Fibroblast of peridontal ligament (primary cell): ENCODE measurements around the gene FCER1G.
"Not testable (repeated sequence)": the region's sequence is repeated elsewhere in the genome, so short reads cannot be mapped to it uniquely, and the experiment has no call there.

Experiments used
- DNase-seq: peaks from one replicate; pipeline ENCODE4 v3.0.0-alpha.2; 2010; ENCODE audit errors: extremely low read depth

FCER1G gene

DNA sequence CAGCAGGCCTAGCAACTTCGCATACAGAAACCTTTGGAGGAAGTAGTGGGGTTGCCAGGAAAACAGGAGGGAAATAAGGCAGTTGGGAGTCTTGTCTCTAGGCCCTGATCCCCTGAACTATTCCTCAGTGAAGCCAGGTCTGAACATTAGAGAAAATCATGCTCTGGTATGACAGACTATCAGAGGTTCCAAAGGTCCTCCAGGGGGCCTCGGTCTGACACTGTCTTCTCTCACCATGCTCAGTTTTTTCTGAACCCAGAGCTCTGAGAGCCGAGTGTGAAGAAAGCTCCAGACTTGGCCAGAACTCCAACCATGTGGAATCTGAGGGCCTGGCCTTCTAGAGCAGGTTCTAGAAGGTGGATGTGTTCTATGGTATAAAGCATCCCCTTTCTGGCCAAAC, 14.8 kb downstream of the FCER1G start:
- no peak for DNase-seq

DNA sequence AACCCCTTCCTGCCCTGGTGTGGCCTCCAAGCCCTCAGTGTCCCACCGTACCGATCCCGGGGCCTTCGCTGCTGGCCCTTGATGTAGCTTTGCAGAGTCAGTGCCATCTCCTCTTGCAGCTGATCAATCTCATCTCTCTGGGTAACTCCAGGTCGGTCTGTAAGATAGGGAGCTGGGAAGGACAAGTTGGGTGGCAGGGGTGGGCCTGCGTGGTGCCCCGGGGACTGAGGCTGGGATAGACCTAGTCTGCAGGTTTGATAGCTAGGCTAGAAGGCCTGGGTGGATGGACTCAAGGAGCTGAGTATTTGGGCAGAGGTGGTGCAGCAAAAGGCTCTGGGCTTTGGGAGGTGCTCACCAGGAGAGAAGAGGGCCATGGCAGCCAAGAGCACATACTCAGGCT, 15.7 kb downstream of the FCER1G start:
- no peak for DNase-seq

DNA sequence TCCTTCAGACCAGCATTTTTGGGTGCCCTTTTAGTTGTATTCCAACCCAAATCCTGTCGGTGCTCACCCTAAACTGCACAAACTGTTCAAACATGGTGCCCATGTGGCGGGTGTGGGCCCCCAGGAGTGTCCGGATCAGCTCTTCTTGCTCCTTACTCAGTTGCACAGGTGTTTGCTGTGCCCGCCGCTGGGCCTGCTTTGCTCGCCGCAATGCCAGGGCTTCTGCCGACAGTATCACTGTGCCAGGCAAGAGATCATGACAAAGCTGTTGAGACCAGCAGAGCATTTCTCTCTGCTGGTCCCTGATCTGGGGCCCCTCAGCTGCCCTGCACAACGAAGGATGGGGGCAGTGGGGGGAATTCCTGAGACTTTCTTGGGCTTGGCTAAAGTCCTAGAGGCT, 18.0 kb downstream of the FCER1G start:
- DNase-seq, result no peak

DNA sequence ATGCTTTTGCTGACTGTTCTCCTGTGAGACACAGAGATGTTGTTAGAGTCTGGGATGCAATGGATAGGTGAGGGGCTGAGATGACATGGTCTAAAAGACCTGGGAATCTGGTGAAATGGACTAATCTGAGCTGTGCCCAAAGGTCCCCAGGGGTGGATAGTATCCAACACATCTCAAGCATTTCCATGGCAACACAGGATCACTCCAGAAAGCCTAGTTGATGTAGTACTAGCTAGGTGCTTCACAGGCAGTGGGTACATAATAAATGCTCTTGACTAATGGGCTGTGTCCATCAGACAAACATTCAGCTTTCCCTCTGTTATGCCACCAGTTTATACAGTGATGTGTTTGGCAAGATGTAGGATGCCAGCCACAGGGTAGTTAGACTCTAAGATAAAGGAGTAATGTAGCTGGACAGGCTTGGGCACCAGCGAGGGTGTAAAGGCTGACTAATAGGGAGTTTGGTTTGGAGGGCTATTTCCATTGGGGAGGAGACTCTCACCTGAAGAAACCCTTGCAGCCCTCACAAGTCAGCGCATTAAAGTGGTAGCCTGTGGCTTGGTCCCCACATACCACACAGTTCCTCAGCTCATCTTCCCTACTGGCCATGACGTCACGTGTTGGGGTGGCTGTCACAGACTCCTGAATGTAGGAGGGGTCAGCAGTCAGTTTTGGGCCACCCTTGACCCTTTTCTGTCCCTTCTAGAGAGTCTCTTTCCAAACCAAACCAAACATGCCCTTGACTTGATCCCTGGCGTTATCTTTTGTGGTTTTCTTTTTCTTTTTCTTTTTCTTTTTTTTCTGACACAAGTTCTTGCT, 21.1 kb downstream of the FCER1G start:
- DNase-seq, result no peak

DNA sequence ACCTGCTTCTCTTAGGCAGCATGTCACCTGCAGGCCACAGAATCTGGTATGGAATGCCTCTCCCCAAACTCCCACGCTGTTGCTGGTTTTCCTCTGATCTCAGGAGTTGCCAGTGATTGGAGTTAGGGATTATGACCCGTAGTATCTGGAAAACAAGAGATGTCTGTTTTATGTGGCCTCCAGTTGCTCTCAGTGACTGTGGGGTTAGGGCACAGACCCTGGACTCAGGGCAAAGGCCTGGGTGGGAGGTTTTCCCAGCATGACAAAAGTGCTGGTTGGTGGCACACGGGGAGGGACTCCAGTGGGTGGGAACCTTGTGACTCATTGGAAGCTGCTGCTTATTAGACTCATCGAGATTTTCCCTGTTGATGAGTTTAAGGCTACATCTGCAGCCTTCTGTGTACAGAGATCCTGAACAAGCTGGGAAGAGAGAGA, 23.0 kb downstream of the FCER1G start, which contains the start of gene NR1I3:
TSS of gene NR1I3 (minus strand) at position 165 of the 435 bp plus-strand sequence. CDS start 1,638 bp downstream, outside the sequence.
- DNase-seq, result no peak

DNA sequence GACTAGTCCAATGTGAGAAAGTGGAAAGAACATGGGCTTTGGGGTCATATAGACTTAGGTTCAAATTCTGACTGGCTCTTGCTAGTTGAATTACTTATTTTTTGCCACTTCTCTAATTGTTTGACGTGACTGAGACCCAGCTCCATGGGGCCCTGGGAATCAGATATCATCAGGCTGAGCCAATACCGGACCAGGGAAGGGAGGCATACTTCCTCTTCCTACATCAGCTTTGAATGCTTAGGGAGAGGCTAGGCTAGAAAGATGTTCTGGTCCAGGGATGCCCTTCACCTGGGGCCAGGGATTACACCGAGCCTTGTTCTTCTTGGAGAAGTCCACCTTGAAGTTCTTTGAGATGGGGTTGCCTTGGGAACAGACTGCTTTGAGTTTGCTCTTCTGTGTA, 26.6 kb downstream of the FCER1G start:
- no peak for DNase-seq

DNA sequence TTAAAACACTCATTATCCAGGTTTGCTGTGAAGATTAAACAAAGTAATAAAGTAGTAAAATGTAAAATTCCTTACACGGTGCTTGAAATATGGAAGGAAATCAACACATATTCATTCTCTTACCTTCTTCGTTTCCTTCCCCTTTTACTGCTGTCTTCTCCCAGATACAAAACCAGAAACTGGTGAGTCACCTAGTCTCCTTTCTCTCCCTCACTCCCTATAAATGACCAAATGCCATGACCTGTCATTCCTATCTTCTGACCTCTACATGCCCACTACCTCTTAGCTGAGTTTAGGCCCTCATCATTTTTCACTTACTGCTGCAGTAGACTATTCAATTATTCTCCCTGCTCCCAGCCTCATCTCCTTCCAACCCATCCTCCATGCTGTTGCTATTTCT, 27.2 kb downstream of the FCER1G start:
- DNase-seq, result no peak

DNA sequence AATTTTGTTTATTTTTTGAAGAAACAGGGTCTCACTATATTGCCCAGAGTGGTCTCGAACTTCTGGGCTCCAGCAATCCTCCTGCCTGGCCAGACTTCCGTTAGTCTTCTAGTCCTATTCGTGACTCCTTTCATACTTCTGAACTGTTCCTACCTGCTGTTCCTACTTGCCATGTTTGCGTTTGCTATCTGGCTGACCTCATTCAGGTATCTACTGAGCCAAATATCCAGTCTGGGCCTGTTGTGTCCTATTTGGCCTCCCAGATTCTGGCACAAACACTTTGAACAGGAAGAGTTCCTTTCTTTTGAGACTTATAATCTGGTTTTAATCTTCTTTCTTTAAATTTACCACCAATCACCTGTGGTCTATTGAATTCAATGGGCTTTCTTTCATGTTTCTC, 29.8 kb downstream of the FCER1G start:
- DNase-seq, result no peak

DNA sequence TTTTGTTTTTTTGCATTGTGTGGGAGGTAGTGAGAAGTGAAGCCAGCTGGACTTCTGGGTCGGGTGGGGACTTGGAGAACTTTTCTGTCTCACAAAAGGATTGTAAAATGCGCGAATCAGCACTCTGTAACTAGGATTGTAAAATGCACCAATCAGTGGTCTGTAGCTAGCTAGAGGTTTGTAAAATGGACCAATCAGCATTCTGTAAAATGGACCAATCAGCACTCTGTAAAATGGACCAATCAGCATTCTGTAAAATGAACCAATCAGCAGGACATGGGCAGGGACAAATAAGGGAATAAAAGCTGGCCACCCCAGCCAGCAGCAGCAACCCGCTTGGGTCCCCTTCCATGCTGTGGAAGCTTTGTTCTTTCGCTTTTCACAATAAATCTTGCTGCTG, 35.0 kb downstream of the FCER1G start:
- DNase-seq, result not testable (repeated sequence)

DNA sequence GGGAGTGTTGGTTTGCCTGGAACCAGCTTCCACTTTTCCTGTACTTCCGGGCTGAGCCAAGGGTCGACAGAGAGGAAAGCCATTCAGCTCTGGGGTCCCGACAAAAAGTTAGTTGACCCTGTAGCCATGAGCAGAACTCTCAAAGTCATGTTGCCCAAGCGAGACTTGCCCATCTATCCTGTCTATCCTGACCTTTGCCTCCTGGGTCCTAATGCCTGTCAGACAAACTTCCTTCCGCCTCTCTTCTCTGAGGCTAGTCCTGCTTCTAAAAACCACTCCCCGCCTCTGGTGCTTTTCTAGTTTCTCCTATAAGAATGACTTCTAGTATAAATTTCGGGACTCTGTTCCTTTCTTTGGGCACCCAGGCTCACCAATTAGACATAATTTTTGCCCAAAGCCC, 35.7 kb downstream of the FCER1G start:
- no peak for DNase-seq

DNA sequence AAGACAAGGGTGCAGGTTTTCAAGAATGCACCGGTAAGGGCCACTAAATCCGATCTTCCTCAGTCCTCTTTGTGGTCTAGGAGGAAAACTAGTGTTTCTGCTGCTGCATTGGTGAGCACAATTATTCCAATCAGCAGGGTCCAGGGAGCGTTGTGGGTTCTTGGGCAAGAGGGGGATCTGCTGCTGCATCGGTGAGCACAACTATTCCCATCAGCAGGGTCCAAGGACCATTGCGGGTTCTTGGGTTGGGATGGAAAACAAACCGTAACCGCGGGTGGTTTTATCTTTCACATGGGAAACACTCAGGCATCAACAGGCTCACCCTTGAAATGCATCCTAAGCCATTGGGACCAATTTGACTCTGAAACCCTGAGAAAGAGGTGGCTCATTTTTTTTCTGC, 36.5 kb downstream of the FCER1G start:
- DNase-seq, result no peak

DNA sequence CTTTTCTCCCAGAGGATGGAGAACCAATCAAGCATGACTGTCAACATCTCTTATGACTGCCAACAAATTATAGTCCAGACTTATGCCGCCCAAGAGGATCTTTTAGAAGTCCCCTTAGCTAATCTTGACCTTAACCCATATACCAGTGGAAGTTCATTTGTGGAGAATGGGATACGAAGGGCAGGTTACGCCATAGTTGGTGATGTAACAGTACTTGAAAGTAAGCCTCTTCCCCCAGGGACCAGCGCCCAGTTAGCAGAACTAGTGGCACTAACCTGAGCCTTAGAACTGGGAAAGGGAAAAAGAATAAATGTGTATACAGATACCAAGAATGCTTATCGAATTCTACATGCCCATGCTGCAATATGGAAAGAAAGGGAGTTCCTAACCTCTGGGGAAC, 40.2 kb downstream of the FCER1G start:
- not testable (repeated sequence) for DNase-seq

DNA sequence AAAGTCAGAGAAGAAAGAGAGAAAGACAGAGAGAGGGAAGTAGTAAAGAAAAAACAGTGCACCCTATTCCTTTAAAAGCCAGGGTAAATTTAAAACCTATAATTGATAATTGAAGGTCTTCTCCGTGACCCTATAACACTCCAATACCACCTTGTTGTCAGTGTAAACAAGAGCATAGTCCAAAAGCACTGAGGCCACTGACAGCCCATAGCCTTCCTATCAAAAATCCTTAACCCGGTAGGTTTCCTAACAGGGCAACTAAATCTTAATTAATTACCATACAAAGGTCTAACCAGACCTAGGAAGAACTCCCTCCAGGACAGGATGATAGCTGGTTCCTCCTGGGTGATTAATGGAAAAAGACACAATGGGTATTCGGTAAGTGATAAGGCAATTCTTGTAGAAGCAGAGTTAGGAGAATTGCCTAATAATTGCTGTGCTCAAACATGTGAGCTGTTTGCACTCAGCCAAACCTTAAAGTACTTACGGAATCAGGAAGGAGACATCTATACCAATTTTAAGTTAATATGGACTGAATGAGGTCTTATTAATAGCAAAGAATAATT, 40.9 kb downstream of the FCER1G start:
- not testable (repeated sequence) for DNase-seq

DNA sequence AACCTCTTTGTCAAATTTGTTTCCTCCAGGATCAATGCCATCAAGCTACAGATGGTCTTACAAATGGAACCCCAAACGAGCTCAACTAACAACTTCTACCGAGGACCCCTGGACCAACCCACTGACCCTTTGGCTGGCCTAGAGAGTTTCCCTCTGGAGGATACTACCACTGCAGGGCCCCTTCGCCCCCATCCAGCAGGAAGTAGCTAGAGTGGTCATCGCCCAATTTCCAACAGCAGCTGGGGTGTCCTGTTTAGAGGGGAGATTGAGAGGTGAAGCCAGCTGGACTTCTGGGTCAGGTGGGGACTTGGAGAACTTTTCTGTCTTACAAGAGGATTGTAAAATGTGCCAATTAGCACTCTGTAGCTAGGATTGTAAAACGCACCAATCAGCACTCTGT, 42.0 kb downstream of the FCER1G start:
- DNase-seq, result not testable (repeated sequence)

DNA sequence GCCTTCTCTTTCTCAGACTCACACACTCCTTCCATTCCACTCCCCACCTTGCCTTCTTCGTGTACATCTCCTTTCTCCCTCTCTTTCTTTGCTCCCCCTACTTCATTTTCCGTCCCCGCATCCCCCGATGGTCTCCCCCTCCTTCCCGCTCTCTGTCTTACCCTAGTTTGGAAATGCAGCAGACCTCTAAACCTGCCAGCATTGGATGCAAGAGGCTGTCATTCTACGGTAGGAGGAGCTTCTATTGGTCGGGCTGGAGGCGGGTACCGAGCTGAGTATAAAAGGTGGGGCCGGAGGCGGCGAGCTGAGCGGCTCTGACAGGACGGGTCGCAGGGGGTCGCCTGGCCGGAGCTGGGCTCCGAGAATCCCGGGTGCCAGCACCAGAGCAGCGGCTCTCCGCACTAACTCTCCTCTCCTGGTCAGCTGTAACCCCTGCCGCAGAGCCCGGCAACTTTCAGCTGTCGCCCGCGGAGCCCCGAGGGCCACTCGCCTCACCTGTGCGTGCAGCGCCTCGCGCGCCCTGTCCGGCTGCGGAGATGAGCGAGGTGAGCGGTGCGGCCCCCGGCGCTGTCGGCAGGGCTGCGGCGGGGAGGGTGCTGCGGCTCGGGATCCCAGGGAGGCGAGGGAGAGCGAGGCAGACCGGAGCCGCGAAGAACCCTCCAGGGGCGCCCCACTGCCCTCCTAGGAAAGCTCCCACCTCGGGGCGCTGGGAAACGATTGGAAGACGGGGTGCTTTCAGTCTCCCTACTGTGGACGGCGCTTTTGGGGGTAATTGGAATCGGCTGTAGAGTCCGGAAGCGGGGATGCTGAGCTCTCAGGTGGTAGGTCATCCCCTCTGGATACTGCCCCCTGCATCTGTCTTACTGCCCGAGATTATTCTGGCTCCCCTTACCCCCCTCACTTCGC, 43.6 kb downstream of the FCER1G start, which contains the start of gene PCP4L1:
TSS of gene PCP4L1 (plus strand) at position 307 of the 906 bp plus-strand sequence. CDS start at position 537, 230 bp downstream.
- DNase-seq, result peak; percentile 49

DNA sequence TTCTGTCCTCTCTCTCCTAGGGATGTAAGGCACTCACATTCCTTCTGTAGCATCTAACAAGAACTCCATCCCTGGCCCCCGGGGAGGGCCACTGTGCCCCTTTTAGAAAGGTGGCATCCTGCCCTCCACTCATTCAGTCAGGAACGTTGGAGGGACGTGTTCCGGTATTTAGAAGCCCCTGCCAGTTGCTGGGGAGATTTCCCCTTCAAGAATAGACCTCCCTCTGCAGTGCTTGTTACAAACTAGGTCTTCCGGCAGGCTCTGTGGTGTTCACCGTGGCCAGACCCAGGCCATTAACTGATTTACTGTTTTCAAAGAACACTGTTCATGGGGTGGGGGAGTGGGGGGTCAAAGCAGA, 44.2 kb downstream of the FCER1G start:
- DNase-seq, result no peak

DNA sequence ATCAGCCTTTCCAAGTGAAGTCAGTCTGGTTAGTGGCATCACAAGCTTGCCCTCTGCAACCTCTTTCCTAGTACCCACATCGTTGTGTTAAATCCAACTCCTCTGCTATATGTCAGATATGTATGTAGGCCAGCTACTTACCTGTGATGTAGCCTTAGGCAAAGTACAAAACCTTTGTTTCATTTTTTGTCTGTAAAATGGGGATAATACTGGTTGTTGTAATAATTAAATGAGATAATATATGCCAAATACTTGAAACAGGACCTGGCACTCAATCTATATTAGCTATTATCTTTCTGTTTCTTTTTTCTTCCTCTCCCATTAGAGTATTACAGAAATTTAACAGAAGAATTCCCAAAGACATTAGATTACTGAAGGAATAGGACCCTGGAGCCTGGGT, 44.7 kb downstream of the FCER1G start:
- no peak for DNase-seq

DNA sequence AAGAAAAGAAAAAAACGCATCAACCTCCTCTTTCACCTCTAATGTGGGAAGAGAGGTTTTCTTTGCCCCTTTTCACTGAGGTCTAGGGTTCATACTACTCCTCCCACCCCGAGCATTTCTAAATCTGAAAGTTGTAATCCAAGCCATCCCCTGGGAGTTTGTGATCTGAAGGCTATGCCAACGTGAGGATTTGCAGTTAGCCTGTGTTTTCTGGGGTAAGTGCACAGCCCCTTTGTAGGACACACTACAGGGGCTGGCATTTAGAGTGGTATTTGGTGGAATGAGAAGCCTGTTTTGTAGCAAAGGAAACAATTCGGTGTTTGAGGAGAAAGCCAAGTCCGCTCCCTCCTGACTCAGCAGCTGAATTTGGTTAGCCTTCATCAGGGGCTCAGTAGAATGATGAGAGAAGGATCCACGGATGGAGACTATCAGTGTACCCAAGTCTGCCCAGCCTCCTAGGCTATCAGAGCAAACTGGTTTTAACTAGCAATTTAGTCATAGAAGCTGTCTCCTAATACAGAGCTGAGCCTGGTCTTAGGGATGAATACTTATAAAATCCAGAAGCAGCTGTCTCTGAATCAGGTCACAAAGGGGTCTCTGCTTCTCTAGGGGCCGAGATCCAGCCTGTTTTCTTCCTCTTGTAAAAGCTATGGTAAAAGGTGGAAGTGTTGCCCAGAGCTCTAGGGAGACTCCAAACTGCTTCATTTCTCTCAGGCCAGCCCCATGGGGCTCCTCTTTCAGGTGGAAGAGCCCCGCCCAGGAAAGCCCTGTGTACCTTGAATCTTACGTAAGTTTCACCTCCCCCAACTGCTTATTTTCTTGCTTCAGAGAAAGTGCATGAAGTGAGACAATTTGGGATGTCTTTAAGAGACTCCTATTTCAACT, 45.5 kb downstream of the FCER1G start:
- peak; percentile 42 for DNase-seq

DNA sequence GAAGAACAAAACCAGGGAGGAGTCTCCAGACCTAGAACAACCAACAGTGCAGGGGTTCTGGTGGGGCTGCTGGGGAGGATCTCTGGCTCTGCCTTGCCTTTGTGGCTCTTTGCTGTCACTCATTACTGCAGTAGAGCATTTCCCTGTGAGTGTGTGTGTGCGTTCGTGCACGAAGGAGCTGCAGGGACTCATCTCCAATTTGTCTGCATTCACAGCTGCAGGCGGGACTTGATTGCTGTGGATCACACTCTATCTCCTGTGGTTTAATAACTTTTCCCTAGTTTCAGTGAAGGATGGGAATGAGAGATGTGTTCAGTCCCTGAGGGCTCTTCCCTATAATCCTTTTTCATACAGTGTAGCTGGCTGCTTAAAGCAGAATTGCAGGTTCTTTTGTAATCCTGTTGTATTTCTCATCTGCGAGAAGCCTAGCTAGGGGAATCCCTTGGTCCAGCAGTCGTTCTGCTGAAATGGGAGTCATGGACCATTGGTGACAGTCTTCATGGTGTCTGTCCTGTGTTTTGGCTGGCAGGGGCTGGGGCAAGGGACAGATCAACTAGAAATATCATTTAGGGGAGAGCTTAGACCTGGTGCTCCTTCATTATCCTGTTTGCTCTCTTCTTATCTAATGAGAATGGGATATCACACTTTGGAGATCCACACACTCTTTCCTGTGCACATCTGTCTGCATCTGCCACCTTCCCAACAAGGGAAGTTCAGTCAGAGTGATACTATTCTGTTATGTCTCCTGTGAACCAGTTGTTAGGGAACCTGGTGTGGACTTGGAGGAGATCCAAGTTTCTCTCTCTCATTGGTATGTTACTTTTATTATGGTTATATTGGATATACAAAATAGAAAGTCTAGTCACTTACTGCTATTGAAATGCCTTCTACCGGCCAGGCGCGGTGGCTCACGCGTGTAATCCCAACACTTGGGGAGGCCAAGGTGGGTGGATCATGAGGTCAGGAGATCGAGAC, 46.5 kb downstream of the FCER1G start:
- no peak for DNase-seq

DNA sequence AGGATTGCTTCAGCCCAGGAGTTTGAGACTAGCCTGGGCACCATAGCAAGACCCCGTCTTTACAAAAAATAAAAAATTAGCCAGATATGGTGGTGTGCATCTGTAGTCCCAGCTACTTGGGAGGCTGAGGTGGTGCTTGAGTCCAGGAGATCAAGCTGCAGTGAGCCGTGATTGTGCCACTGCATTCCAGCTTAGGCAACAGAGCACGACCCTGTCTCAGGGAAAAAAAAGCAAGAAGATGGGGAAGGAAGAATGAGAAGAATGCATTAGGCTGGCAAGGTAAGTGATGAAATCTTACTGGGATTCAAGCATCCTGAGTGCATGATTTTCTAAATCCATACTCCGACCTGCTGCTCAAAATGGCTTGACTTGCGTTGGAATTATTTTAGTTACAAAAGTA, 50.2 kb downstream of the FCER1G start:
- DNase-seq, result no peak
